ENCODE results near the gene TTLL11. TPM values are rescaled to one million over a fixed set of nuclear protein-coding genes. Genes with fewer than 3 reads are reported as not detected.

The TTLL11 gene
- total and polyA plus RNA-seq, 2 of the 8 experiments (the other 6 are each of a cell fraction or from before 2014, with no cell fraction given), result 0.56 to 0.80 TPM

DNA sequence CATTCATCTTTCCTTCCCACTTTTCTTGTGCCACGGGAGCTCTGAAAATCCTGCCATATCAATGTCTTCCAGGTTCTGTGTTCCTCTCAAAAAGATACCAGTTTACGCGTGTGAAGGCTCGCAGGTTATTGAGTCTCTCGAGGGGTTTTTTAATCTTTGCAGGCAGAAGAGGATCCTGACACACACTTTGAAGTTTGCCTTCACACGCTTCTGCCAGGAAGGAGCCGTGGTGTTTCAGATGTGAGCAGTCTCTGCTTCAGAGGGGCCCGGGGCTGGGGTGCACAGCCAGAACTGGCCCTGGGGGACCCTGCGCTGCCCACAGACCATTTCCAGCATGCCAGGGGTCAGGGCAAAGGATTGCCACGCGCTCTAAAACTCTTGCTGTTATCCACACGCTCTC, 167.2 kb downstream of the TTLL11 start:
- Histone ChIP-seq H3K14ac (ENCODE audit: insufficient read length) (no peak overlapping the region), H3K23ac (ENCODE audit: insufficient read length) (no peak overlapping the region), H3K4ac (replicated peaks; ENCODE audit: insufficient read length, low read depth, low read length) (no peak overlapping the region), H2BK120ac (replicated peaks; ENCODE audit: low read depth, low read length) (no peak overlapping the region), H4K20me1 (replicated peaks in 1 of 2; ENCODE audit: control insufficient read depth in 1 of 2, insufficient read depth in 2 of 2, low read length in 2 of 2) (no peaks in the 10 kb centered on the region), H3K4me3 (ENCODE audit: extremely low read depth in 1 of 4, insufficient read depth in 2 of 4, low read depth in 3 of 4, low read length in 4 of 4) (no peak overlapping the region), H2AK5ac (ENCODE audit: low read depth, low read length) (no peak overlapping the region), H2BK15ac (ENCODE audit: low read length) (no peak overlapping the region), H2BK5ac (ENCODE audit: low read depth, low read length) (no peak overlapping the region), H3K79me1 (ENCODE audit: low read depth, low read length) (no peaks in the 10 kb centered on the region), H2AFZ (ENCODE audit: low read length) (no peak overlapping the region), H2BK12ac (ENCODE audit: low read depth, low read length) (no peak overlapping the region), H3K27ac (ENCODE audit: low read depth, low read length) (no peak overlapping the region), H2BK20ac (ENCODE audit: low read length) (no peak overlapping the region), H3K4me1 (replicated peaks in 1 of 4; ENCODE audit: control insufficient read depth in 3 of 4, insufficient read depth in 4 of 4, low read length in 3 of 4) (no peaks in the 10 kb centered on the region; a peak in 1 of 7 replicates), H3K18ac (ENCODE audit: extremely low read depth, low read length) (no peak overlapping the region), H3K23me2 (ENCODE audit: low read depth, low read length) (no peaks in the 10 kb centered on the region; the same call in 1 of the 2 replicates), H3K4me2 (ENCODE audit: insufficient read depth in 1 of 2, low read depth in 2 of 2, low read length in 2 of 2) (no peak overlapping the region), H4K5ac (ENCODE audit: insufficient read length, low read depth, low read length) (no peak overlapping the region), H4K91ac (replicated peaks; ENCODE audit: insufficient read length, low read length) (no peak overlapping the region), H3K9ac (replicated peaks in 1 of 4; ENCODE audit: extremely low read depth in 1 of 4, low read depth in 3 of 4, low read length in 3 of 4) (no peak overlapping the region), H3K9me3 (ENCODE audit: insufficient read depth in 2 of 2, low read depth in 1 of 2, low read length in 1 of 2) (no peaks in the 10 kb centered on the region), H3K79me2 (ENCODE audit: control insufficient read depth in 1 of 2, insufficient read depth in 2 of 2, low read length in 2 of 2) (no peaks in the 10 kb centered on the region), H4K8ac (ENCODE audit: extremely low read depth, insufficient read depth, low read length) (no peak overlapping the region), H3K36me3 (ENCODE audit: control insufficient read depth in 2 of 4, insufficient read depth in 4 of 4, low read length in 3 of 4) (no peaks in the 10 kb centered on the region), H3K56ac (replicated peaks; ENCODE audit: insufficient read length, low read depth, low read length) (no peak overlapping the region), H3K27me3 (replicated peaks in 1 of 4; ENCODE audit: control insufficient read depth in 3 of 4, extremely low read depth in 1 of 4, insufficient read depth in 3 of 4, low read length in 3 of 4) (no peaks in the 10 kb centered on the region; a peak in 2 of 7 replicates)
- FAIRE-seq, result no peak
- no peak for DNase-seq (ENCODE audit: low read depth in 1 of 2, low spot score in 2 of 2)
- POLR2A ChIA-PET (ENCODE audit: partially characterized antibody), result no interaction called here
- WGBS, 2 experiments (ENCODE audit: extremely low coverage in 1 of 2, insufficient coverage in 1 of 2, insufficient read length in 1 of 2, insufficient replicate concordance in 2 of 2, low coverage in 1 of 2, low lambda C conversion rate in 2 of 2, missing lambda C conversion rate in 1 of 2), result 94% methylated on average over 12 of the region's 12 CpGs; no CpG with 5 or more reads in 1 of the 2 experiments
- CTCF ChIA-PET (ENCODE audit: partially characterized antibody), result interaction anchor here (1.5 to 1.7 kb wide), 2 partner anchors 63 to 64 kb away, joined by 3 to 6 read pairs; no protein-coding TSS in a partner anchor
- TF ChIP-seq MAFK (IDR thresholded peaks at IDR 0.05; ENCODE audit: low read depth, low read length) (no peak), TAF1 (IDR thresholded peaks at IDR 0.05; ENCODE audit: low read depth, low read length) (no peak), CEBPB (IDR thresholded peaks at IDR 0.05; ENCODE audit: low read depth, low read length) (no peak), EGR1 (IDR thresholded peaks at IDR 0.05; ENCODE audit: borderline replicate concordance, low read depth, low read length) (no peak), TEAD4 (IDR thresholded peaks at IDR 0.05; ENCODE audit: low read depth, low read length) (no peak), CREB1 (IDR thresholded peaks at IDR 0.05) (no peak), CTBP2 (IDR thresholded peaks at IDR 0.05; ENCODE audit: borderline replicate concordance, insufficient read depth, insufficient read length, low read length) (no peak), SP2 (IDR thresholded peaks at IDR 0.05; ENCODE audit: low read length) (no peak), SIRT6 (IDR thresholded peaks at IDR 0.05; ENCODE audit: low read length) (no peak), JUN (IDR thresholded peaks at IDR 0.05; ENCODE audit: low read depth, low read length) (no peak), BRCA1 (IDR thresholded peaks at IDR 0.05; ENCODE audit: low read depth, low read length) (no peak), BCL11A (IDR thresholded peaks at IDR 0.05; ENCODE audit: low read depth in 2 of 2, low read length in 2 of 2) (no peak)
- TF ChIP-seq, protein P1, sequence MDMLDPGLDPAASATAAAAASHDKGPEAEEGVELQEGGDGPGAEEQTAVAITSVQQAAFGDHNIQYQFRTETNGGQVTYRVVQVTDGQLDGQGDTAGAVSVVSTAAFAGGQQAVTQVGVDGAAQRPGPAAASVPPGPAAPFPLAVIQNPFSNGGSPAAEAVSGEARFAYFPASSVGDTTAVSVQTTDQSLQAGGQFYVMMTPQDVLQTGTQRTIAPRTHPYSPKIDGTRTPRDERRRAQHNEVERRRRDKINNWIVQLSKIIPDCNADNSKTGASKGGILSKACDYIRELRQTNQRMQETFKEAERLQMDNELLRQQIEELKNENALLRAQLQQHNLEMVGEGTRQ (IDR thresholded peaks at IDR 0.05; ENCODE audit: low read length), result no peak
- TF ChIP-seq, protein P2, sequence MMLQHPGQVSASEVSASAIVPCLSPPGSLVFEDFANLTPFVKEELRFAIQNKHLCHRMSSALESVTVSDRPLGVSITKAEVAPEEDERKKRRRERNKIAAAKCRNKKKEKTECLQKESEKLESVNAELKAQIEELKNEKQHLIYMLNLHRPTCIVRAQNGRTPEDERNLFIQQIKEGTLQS (IDR thresholded peaks at IDR 0.05; ENCODE audit: insufficient read depth, low read depth, low read length), result no peak

Measured in H1 (cell line).